Immature natural killer cell (primary cell): ENCODE results near the gene PWP2. TPM values are rescaled to one million over a fixed set of nuclear protein-coding genes. Genes with fewer than 3 reads are reported as not detected.

ENCODE experiments used
- DNase-seq, 3 donors: peaks; one replicate each; pipeline ENCODE4 v3.0.0; 2022; ENCODE audit warnings: mixed read lengths in 1 of 3
- H3K27ac Mint-ChIP-seq, 6 donors: one replicate each; pipeline ENCODE4 v1.8.0; 2020; ENCODE audit warnings: mixed read lengths in 6 of 6, mild to moderate bottlenecking in 5 of 6, inconsistent platforms in 4 of 6, moderate library complexity in 3 of 6
- H3K27me3 Mint-ChIP-seq, 3 donors: one replicate each; pipeline ENCODE4 v1.8.0; 2020 to 2021; ENCODE audit warnings: low read depth in 3 of 3, mild to moderate bottlenecking in 3 of 3, mixed read lengths in 3 of 3, moderate library complexity in 3 of 3, inconsistent platforms in 1 of 3
- H3K36me3 Mint-ChIP-seq, 3 donors: one replicate each; pipeline ENCODE4 v1.8.0; 2020; ENCODE audit warnings: mixed read lengths in 3 of 3, inconsistent platforms in 2 of 3, mild to moderate bottlenecking in 2 of 3
- H3K4me1 Mint-ChIP-seq, 2 donors: one replicate each; pipeline ENCODE4 v1.8.0; 2020; ENCODE audit warnings: inconsistent platforms in 2 of 2, mild to moderate bottlenecking in 2 of 2, mixed read lengths in 2 of 2, moderate library complexity in 1 of 2
- H3K4me3 Mint-ChIP-seq, 5 donors: one replicate each; pipeline ENCODE4 v1.8.0; 2020; ENCODE audit warnings: mild to moderate bottlenecking in 5 of 5, mixed read lengths in 5 of 5, inconsistent platforms in 3 of 5, moderate library complexity in 3 of 5
- H3K9me3 Mint-ChIP-seq, 6 donors: one replicate each; pipeline ENCODE4 v1.8.0; 2020; ENCODE audit warnings: mild to moderate bottlenecking in 6 of 6, mixed read lengths in 6 of 6, inconsistent platforms in 4 of 6, moderate library complexity in 3 of 6
- polyA plus RNA-seq, 3 donors: library from polyadenylated mRNA; unstranded; fragments of 300-500 nt; fragmentation: Illumina TruSeq; gene quantifications; one replicate each; pipeline ENCODE4 v1.2.3, GENCODE V29; 2021

The PWP2 gene
- polyA plus RNA-seq, 3 donors from 2014 or later, result 0.63 to 23.8 (median 7.4) TPM

GRCh38 chr21:44071359-44072104 is 35.7 kb upstream of the PWP2 start:
- Mint-ChIP-seq H3K36me3 (peaks cover 35 to 60% (median 42%) of the 10 kb centered on the region in 3 donors), H3K4me3 (peak overlapping the region in 3 of 5 donors; percentile 1 to 29 (median 18)), H3K27me3 (peaks cover 8 to 12% (median 9%) of the 10 kb centered on the region in 3 donors), H3K27ac (peak overlapping the region; percentile 26 to 100 (median 80)), H3K9me3 (no peaks in the 10 kb centered on the region), H3K4me1 (peaks cover 74 to 92% of the 10 kb centered on the region in 2 donors)
- DNase-seq, result no peak

GRCh38 chr21:44072111-44072510 is 35.1 kb upstream of the PWP2 start:
- Mint-ChIP-seq H3K9me3 (no peaks in the 10 kb centered on the region), H3K27ac (peak overlapping the region; percentile 74 to 100 (median 84)), H3K27me3 (peaks cover 8 to 11% (median 8%) of the 10 kb centered on the region in 3 donors), H3K36me3 (peaks cover 36 to 62% (median 41%) of the 10 kb centered on the region in 3 donors), H3K4me3 (no peak overlapping the region), H3K4me1 (peaks cover 71 to 91% of the 10 kb centered on the region in 2 donors)
- DNase-seq, result no peak

GRCh38 chr21:44074315-44074958 is 32.8 kb upstream of the PWP2 start:
- Mint-ChIP-seq H3K36me3 (peaks cover 42 to 60% (median 48%) of the 10 kb centered on the region in 3 donors), H3K27ac (peak overlapping the region; percentile 77 to 100 (median 84)), H3K4me1 (peaks cover 71 to 89% of the 10 kb centered on the region in 2 donors), H3K27me3 (peaks cover 5 to 7% (median 6%) of the 10 kb centered on the region in 3 donors), H3K4me3 (peak overlapping the region; percentile 19 to 60 (median 33)), H3K9me3 (no peaks in the 10 kb centered on the region)
- DNase-seq, result peak in 2 of 3 donors; percentile 47 to 50

- no peak overlapping the region for H3K4me3 Mint-ChIP-seq
- peaks cover 76 to 89% of the 10 kb centered on the region in 2 donors for H3K4me1 Mint-ChIP-seq
- no peaks in the 10 kb centered on the region for H3K9me3 Mint-ChIP-seq
- peaks cover 0 to 11% (median 10%) of the 10 kb centered on the region in 3 donors for H3K27me3 Mint-ChIP-seq
- peak overlapping the region; percentile 59 to 86 (median 69) for H3K27ac Mint-ChIP-seq
- no peak for DNase-seq
- peaks cover 48 to 61% (median 53%) of the 10 kb centered on the region in 3 donors for H3K36me3 Mint-ChIP-seq
These were observed 30.9 kb upstream of the PWP2 start for GRCh38 chr21:44076316-44076715.

- Mint-ChIP-seq H3K4me3 (peak overlapping the region; percentile 15 to 53 (median 45)), H3K36me3 (peaks cover 48 to 72% (median 52%) of the 10 kb centered on the region in 3 donors), H3K4me1 (peaks cover 79 to 90% of the 10 kb centered on the region in 2 donors), H3K9me3 (no peaks in the 10 kb centered on the region), H3K27ac (peak overlapping the region; percentile 77 to 99 (median 92)), H3K27me3 (peaks cover 7 to 28% (median 19%) of the 10 kb centered on the region in 3 donors)
- DNase-seq, result no peak
These were observed 28.7 kb upstream of the PWP2 start for GRCh38 chr21:44078411-44078981.

- Mint-ChIP-seq H3K4me3 (peak overlapping the region in 4 of 5 donors; percentile 15 to 50 (median 24)), H3K9me3 (no peaks in the 10 kb centered on the region), H3K4me1 (peaks cover 80 to 90% of the 10 kb centered on the region in 2 donors), H3K27ac (peak overlapping the region; percentile 82 to 100 (median 96)), H3K27me3 (peaks cover 16 to 33% (median 26%) of the 10 kb centered on the region in 3 donors), H3K36me3 (peaks cover 47 to 71% (median 48%) of the 10 kb centered on the region in 3 donors)
- no peak for DNase-seq
These were observed 27.8 kb upstream of the PWP2 start for GRCh38 chr21:44079446-44079845.

GRCh38 chr21:44079846-44080245 is 27.4 kb upstream of the PWP2 start:
- Mint-ChIP-seq H3K9me3 (no peaks in the 10 kb centered on the region), H3K27ac (peak overlapping the region; percentile 91 to 100 (median 99)), H3K36me3 (peaks cover 48 to 73% (median 52%) of the 10 kb centered on the region in 3 donors), H3K4me1 (peaks cover 81 to 90% of the 10 kb centered on the region in 2 donors), H3K4me3 (peak overlapping the region in 4 of 5 donors; percentile 28 to 67 (median 56)), H3K27me3 (peaks cover 17 to 37% (median 29%) of the 10 kb centered on the region in 3 donors)
- no peak for DNase-seq

GRCh38 chr21:44082648-44083440 is 24.4 kb upstream of the PWP2 start:
- peaks cover 34 to 61% (median 50%) of the 10 kb centered on the region in 3 donors for H3K27me3 Mint-ChIP-seq
- peaks cover 98 to 100% of the 10 kb centered on the region in 2 donors for H3K4me1 Mint-ChIP-seq
- peaks cover 44 to 73% (median 53%) of the 10 kb centered on the region in 3 donors for H3K36me3 Mint-ChIP-seq
- peak; percentile 44 to 49 (median 48) for DNase-seq
- H3K9me3 Mint-ChIP-seq, result no peaks in the 10 kb centered on the region
- peak overlapping the region; percentile 84 to 96 (median 92) for H3K4me3 Mint-ChIP-seq
- H3K27ac Mint-ChIP-seq, result peak overlapping the region; percentile 99 to 100 (median 99)

GRCh38 chr21:44083631-44084291 is 23.4 kb upstream of the PWP2 start:
- Mint-ChIP-seq H3K27me3 (peaks cover 41 to 64% (median 51%) of the 10 kb centered on the region in 3 donors), H3K9me3 (no peaks in the 10 kb centered on the region), H3K27ac (peak overlapping the region; percentile 99 to 100 (median 99)), H3K36me3 (peaks cover 43 to 73% (median 53%) of the 10 kb centered on the region in 3 donors), H3K4me3 (peak overlapping the region; percentile 84 to 96 (median 92)), H3K4me1 (peaks cover 99 to 100% of the 10 kb centered on the region in 2 donors)
- DNase-seq, result peak; percentile 89 to 92 (median 91)

- peak overlapping the region; percentile 84 to 96 (median 92) for H3K4me3 Mint-ChIP-seq
- H3K9me3 Mint-ChIP-seq, result no peaks in the 10 kb centered on the region
- H3K27me3 Mint-ChIP-seq, result peaks cover 50 to 69% (median 55%) of the 10 kb centered on the region in 3 donors
- peaks cover 46 to 76% (median 55%) of the 10 kb centered on the region in 3 donors for H3K36me3 Mint-ChIP-seq
- peaks cover 99 to 100% of the 10 kb centered on the region in 2 donors for H3K4me1 Mint-ChIP-seq
- peak; percentile 53 to 62 (median 57) for DNase-seq
- peak overlapping the region; percentile 99 to 100 (median 99) for H3K27ac Mint-ChIP-seq
These were observed 22.5 kb upstream of the PWP2 start for GRCh38 chr21:44084496-44085241.

- peak in 2 of 3 donors; percentile 32 to 34 for DNase-seq
- peak overlapping the region; percentile 99 to 100 (median 99) for H3K27ac Mint-ChIP-seq
- peaks cover 53 to 72% (median 55%) of the 10 kb centered on the region in 3 donors for H3K27me3 Mint-ChIP-seq
- H3K4me3 Mint-ChIP-seq, result peak overlapping the region; percentile 84 to 96 (median 92)
- peaks cover 99 to 100% of the 10 kb centered on the region in 2 donors for H3K4me1 Mint-ChIP-seq
- H3K36me3 Mint-ChIP-seq, result peaks cover 44 to 76% (median 51%) of the 10 kb centered on the region in 3 donors
- no peaks in the 10 kb centered on the region for H3K9me3 Mint-ChIP-seq
These were observed 21.5 kb upstream of the PWP2 start for GRCh38 chr21:44085491-44086321.
